Neuronal stem cell (in vitro differentiated cells): ENCODE data around the gene C2CD4A.

Experiments
- DNase-seq: peaks from one replicate; pipeline ENCODE4 v3.0.0-alpha.2; 2013; ENCODE audit warnings: low spot score
- H2AFZ ChIP-seq: one replicate; pipeline ENCODE4 v1.6.1; 2013; ENCODE audit warnings: mild to moderate bottlenecking, low read length, inconsistent platforms
- H2AK5ac ChIP-seq: 2 replicates; pipeline ENCODE4 v1.6.1; 2013; ENCODE audit warnings: low read depth, mild to moderate bottlenecking, inconsistent platforms, low read length, moderate library complexity, mixed read lengths
- H2BK120ac ChIP-seq: 2 replicates; pipeline ENCODE4 v1.6.1; 2013; ENCODE audit warnings: low read depth, mild to moderate bottlenecking, inconsistent platforms, low read length, moderate library complexity, mixed read lengths
- H2BK12ac ChIP-seq: one replicate; pipeline ENCODE4 v1.6.1; 2013; ENCODE audit warnings: low read length, inconsistent platforms
- H2BK15ac ChIP-seq: 2 replicates; pipeline ENCODE4 v1.6.1; 2013; ENCODE audit warnings: mild to moderate bottlenecking, low read length, inconsistent platforms, mixed read lengths
- H2BK5ac ChIP-seq: one replicate; pipeline ENCODE4 v1.6.1; 2013; ENCODE audit warnings: inconsistent platforms, mild to moderate bottlenecking, low read length, moderate library complexity
- H3K14ac ChIP-seq: one replicate; pipeline ENCODE4 v1.6.1; 2013; ENCODE audit warnings: low read length, inconsistent platforms
- H3K18ac ChIP-seq: 2 replicates; pipeline ENCODE4 v1.6.1; 2013; ENCODE audit warnings: low read length, inconsistent platforms
- H3K23ac ChIP-seq: 2 replicates; pipeline ENCODE4 v1.6.1; 2013; ENCODE audit warnings: low read depth, mild to moderate bottlenecking, mixed read lengths, low read length, inconsistent platforms; ENCODE audit not compliant: poor library complexity
- H3K27ac ChIP-seq: replicated peaks from 3 replicates; pipeline ENCODE4 v1.5.1; 2013; ENCODE audit warnings: low read length, inconsistent platforms
- H3K27me3 ChIP-seq, 3 experiments: 2 replicates each; pipeline ENCODE4 v1.6.1; 2013; ENCODE audit warnings: low read length in 3 of 3, mild to moderate bottlenecking in 2 of 3, inconsistent platforms in 1 of 3, low read depth in 1 of 3, mixed read lengths in 1 of 3, moderate library complexity in 1 of 3; ENCODE audit not compliant: control insufficient read depth in 3 of 3, insufficient read depth in 3 of 3
- H3K36me3 ChIP-seq, 2 donors: replicated peaks in 1 of 2; 2 replicates each; pipeline ENCODE4 v1.6.1; 2013; ENCODE audit warnings: low read length in 2 of 2; ENCODE audit not compliant: control insufficient read depth in 2 of 2, insufficient read depth in 2 of 2
- H3K4ac ChIP-seq: 2 replicates; pipeline ENCODE4 v1.6.1; 2013; ENCODE audit warnings: inconsistent platforms, mild to moderate bottlenecking, low read length, moderate library complexity
- H3K4me1 ChIP-seq, 2 donors: 1 replicate in 1 of 2; 2 replicates in 1 of 2; pipeline ENCODE4 v1.6.1; 2013; ENCODE audit warnings: low read length in 2 of 2, low read depth in 1 of 2; ENCODE audit not compliant: control insufficient read depth in 2 of 2, insufficient read depth in 1 of 2
- H3K4me2 ChIP-seq: one replicate; pipeline ENCODE4 v1.6.1; 2013; ENCODE audit warnings: mild to moderate bottlenecking, low read length, inconsistent platforms; ENCODE audit not compliant: insufficient read depth, poor library complexity, severe bottlenecking
- H3K4me3 ChIP-seq, 2 donors: 2 replicates each; pipeline ENCODE4 v1.5.1; 2013; ENCODE audit warnings: low read length in 2 of 2, mild to moderate bottlenecking in 2 of 2, inconsistent platforms in 1 of 2, moderate library complexity in 1 of 2
- H3K79me1 ChIP-seq: one replicate; pipeline ENCODE4 v1.6.1; 2013; ENCODE audit warnings: low read depth, mild to moderate bottlenecking, inconsistent platforms, low read length, moderate library complexity
- H3K9ac ChIP-seq: one replicate; pipeline ENCODE4 v1.6.1; 2013; ENCODE audit warnings: mild to moderate bottlenecking, low read depth, low read length, inconsistent platforms; ENCODE audit not compliant: poor library complexity
- H3K9me3 ChIP-seq, 2 donors: replicated peaks in 1 of 2; 2 replicates each; pipeline versions ENCODE3 to v1.6.1; 2013; ENCODE audit warnings: low read length in 2 of 2, mild to moderate bottlenecking in 2 of 2, inconsistent platforms in 1 of 2, low read depth in 1 of 2, mixed read lengths in 1 of 2, moderate library complexity in 1 of 2; ENCODE audit not compliant: control insufficient read depth in 2 of 2, insufficient read depth in 1 of 2
- H4K8ac ChIP-seq: one replicate; pipeline ENCODE4 v1.6.1; 2013; ENCODE audit warnings: low read depth, mild to moderate bottlenecking, inconsistent platforms, low read length, moderate library complexity
- H4K91ac ChIP-seq: one replicate; pipeline ENCODE4 v1.6.1; 2013; ENCODE audit warnings: low read length, low read depth, mild to moderate bottlenecking, inconsistent platforms; ENCODE audit not compliant: poor library complexity
- WGBS, 2 donors: extraction: QIAGEN DNeasy Blood & Tissue Kit; methylation state at CpG; one replicate each; pipeline ENCODE4 v1.1.7; 2013; ENCODE audit warnings: missing lambda C conversion rate in 2 of 2, mixed read lengths in 1 of 2; ENCODE audit not compliant: insufficient read length in 2 of 2, insufficient replicate concordance in 1 of 2; ENCODE audit errors: extremely low coverage in 2 of 2; 5-methylcytosine and 5-hydroxymethylcytosine counted together

Gene C2CD4A

GRCh38 chr15:62060113-62060895 is 6.5 kb upstream of the C2CD4A start, which contains the start of gene VPS13C:
TSS of gene VPS13C (minus strand) at chr15:62060447. CDS start at chr15:62060374, 73 bp downstream.
- H3K23ac ChIP-seq = peak within 1 kb of the TSS; percentile 52
- peak within 1 kb of the TSS; percentile 96 for H2AFZ ChIP-seq
- no peaks in the 10 kb centered on the region for H3K79me1 ChIP-seq
- H3K4ac ChIP-seq = no peak within 1 kb of the TSS
- peaks cover 0 to 45% (median 12%) of the 10 kb centered on the region in 3 experiments for H3K27me3 ChIP-seq
- H2AK5ac ChIP-seq = no peak within 1 kb of the TSS
- peak within 1 kb of the TSS; percentile 83 for H3K9ac ChIP-seq
- no peak within 1 kb of the TSS for H2BK5ac ChIP-seq
- no CpG with 5 or more reads among the region's 73 CpGs for WGBS, 2 donors
- no peak within 1 kb of the TSS for H4K8ac ChIP-seq
- peak within 1 kb of the TSS; percentile 73 to 92 for H3K4me3 ChIP-seq
- peak within 1 kb of the TSS; percentile 67 for H3K27ac ChIP-seq
- H2BK15ac ChIP-seq = peak within 1 kb of the TSS; percentile 8
- H3K4me2 ChIP-seq = peak within 1 kb of the TSS; percentile 82
- H2BK12ac ChIP-seq = no peak within 1 kb of the TSS
- DNase-seq = peak; percentile 92
- H2BK120ac ChIP-seq = no peak within 1 kb of the TSS
- H3K14ac ChIP-seq = no peak within 1 kb of the TSS
- no peaks in the 10 kb centered on the region for H3K9me3 ChIP-seq
- peak within 1 kb of the TSS; percentile 66 for H3K18ac ChIP-seq
- no peaks in the 10 kb centered on the region for H3K36me3 ChIP-seq
- no peak within 1 kb of the TSS for H4K91ac ChIP-seq
- H3K4me1 ChIP-seq = peaks cover 0 to 2% of the 10 kb centered on the region in 2 donors

DNA sequence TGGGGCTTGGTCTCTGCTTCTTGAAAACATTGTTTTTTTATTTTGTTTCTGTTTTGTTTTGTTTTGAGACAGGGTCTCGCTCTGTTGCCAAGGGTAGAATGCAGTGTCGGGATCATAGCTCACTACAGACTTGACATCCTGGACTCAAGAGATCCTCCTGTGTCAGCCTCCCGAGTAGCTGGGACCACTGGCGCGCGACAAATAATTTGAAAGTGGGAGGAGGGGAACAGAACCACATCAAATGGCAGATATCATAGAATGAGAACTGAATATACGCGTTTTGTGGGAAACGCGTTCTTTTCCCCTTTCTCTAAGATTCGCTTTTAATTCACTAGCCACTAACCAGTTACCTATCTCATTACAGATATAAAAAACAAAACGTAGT is 5.9 kb upstream of the C2CD4A start:
- no peak overlapping the region for H2BK120ac ChIP-seq
- H3K79me1 ChIP-seq = no peaks in the 10 kb centered on the region
- no peak for DNase-seq
- no peak overlapping the region for H4K8ac ChIP-seq
- peaks cover 0 to 2% of the 10 kb centered on the region in 2 donors for H3K4me1 ChIP-seq
- H3K36me3 ChIP-seq = no peaks in the 10 kb centered on the region
- no peak overlapping the region for H3K23ac ChIP-seq
- no peak overlapping the region for H2BK12ac ChIP-seq
- peaks cover 0 to 51% (median 13%) of the 10 kb centered on the region in 3 experiments for H3K27me3 ChIP-seq
- H3K4ac ChIP-seq = no peak overlapping the region
- H2AK5ac ChIP-seq = no peak overlapping the region
- no peak overlapping the region for H3K27ac ChIP-seq
- peak overlapping the region; percentile 82 for H3K4me2 ChIP-seq
- peak overlapping the region; percentile 8 for H2BK15ac ChIP-seq
- no peak overlapping the region for H3K14ac ChIP-seq
- H2AFZ ChIP-seq = peak overlapping the region; percentile 96
- H2BK5ac ChIP-seq = no peak overlapping the region
- no peak overlapping the region for H4K91ac ChIP-seq
- H3K4me3 ChIP-seq = peak overlapping the region; percentile 73 to 78
- peak overlapping the region; percentile 65 for H3K9ac ChIP-seq
- peak overlapping the region; percentile 38 for H3K18ac ChIP-seq
- no CpG with 5 or more reads among the region's 12 CpGs for WGBS, 2 donors
- H3K9me3 ChIP-seq = no peaks in the 10 kb centered on the region

- no peak overlapping the region for H3K27ac ChIP-seq
- DNase-seq = no peak
Observed at GRCh38 chr15:62063825-62064635, 2.7 kb upstream of the C2CD4A start.

More at GRCh38 chr15:62063825-62064635, 2.7 kb upstream of the C2CD4A start:
- Histone ChIP-seq H3K36me3 (no peaks in the 10 kb centered on the region), H2AFZ (no peak overlapping the region), H3K4me2 (no peak overlapping the region), H3K79me1 (no peaks in the 10 kb centered on the region), H2BK12ac (no peak overlapping the region), H3K27me3 (peaks cover 8 to 80% (median 42%) of the 10 kb centered on the region in 3 experiments), H2BK15ac (no peak overlapping the region), H4K91ac (no peak overlapping the region), H3K18ac (no peak overlapping the region), H3K23ac (no peak overlapping the region), H4K8ac (no peak overlapping the region), H2BK5ac (no peak overlapping the region), H3K9me3 (no peaks in the 10 kb centered on the region), H3K9ac (no peak overlapping the region), H3K14ac (no peak overlapping the region), H3K4me3 (no peak overlapping the region), H3K4ac (no peak overlapping the region), H2AK5ac (no peak overlapping the region), H2BK120ac (no peak overlapping the region), H3K4me1 (peaks cover 3 to 4% of the 10 kb centered on the region in 2 donors)
- WGBS, 2 donors = no CpG with 5 or more reads among the region's 6 CpGs
